NCI-H2196 (cell line): Measurements from ENCODE around the gene CCNG1.
"Not testable (repeated sequence)": the region's sequence is repeated elsewhere in the genome, so short reads cannot be mapped to it uniquely, and the experiment has no call there.

Experiments
- DNase-seq: peaks from one replicate; lab custom pipeline; 2025; ENCODE audit not compliant: unreplicated experiment; lab: John Stamatoyannopoulos, UW

The CCNG1 gene

DNA sequence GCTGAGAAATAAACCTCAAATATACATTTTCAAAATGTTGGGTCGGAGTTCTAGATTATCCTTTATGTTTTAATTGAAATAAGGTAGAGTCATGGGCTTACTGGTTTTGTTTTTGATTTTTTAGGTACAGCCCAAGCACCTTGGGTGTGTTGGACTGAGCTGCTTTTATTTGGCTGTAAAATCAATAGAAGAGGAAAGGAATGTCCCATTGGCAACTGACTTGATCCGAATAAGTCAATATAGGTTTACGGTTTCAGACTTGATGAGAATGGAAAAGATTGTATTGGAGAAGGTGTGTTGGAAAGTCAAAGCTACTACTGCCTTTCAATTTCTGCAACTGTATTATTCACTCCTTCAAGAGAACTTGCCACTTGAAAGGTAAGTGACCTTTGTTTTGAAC lies 3.6 kb downstream of the CCNG1 start:
- no peak for DNase-seq

DNA sequence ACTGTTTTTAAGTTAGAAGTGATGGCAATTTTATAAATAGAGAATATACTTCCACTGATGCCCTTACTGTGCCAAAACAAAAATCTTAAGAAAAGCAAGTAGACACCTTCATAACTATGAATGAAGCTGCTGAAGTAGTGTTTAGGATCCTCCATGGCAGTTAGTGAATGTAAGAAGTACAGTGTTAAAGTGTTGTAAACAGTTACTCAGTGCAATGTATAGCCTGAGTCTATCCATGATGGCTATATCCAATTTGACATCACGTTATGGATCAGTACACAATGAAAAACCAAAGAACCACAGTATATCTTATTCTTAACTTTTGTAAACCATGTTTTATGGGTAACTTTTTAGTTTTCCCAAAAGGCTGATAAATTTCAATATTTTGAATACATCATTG lies 7.1 kb downstream of the CCNG1 start:
- DNase-seq: no peak

DNA sequence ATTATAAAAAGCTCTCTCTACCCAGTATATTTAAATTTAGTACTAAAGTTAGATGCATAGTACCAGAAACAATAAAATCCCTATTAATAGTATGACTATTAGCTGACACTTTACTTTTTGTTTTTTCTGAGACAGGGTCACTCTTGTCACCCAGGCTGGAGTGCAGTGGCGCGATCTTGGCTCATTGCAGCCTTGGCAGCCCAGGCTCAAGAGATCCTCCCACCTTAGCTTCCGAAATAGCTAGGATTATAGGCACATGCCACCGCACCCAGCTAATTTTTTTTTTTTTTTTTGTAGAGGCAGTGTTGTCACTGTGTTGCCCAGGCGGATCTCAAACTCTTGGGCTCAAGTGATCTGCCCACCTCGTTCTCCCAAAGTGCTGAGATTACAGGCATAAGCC lies 8.0 kb downstream of the CCNG1 start:
- DNase-seq: no peak

DNA sequence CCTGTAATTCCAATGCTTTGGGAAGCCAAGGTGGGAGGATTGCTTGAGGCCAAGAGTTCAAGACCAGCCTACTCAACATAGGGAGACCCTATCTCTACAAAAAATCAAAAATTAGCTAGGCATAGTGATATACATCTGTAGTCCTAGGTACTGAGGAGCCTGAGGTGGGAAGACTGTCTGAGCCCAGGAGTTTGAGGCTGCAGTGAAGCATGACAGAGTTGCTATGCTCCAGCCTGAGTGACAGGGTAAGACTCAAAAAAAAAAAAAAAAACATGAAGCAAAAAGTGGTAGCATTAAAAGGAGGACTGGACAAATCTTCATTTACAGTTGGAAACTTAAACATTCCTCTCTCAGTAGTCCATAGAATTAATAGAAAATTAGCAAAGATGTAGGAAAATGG lies 9.8 kb downstream of the CCNG1 start:
- DNase-seq: no peak

DNA sequence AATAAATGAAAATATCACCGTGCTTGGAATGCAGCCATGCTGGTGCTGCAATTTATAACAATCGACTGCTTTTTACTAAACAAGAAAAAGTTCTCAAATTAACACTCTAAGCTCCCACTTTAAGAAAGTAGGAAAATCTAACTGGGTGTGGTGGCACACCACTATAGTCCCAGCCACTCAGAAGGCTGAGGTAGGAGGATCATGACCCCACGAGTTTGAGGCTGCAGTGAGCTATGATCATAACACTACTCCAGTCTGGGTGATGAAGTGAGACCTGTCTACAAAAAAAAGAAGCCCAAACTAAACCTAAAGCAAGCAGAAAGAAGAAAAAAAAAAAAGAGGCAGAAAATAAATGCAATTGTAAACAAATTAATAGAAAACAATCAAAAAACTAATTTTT lies 10.5 kb downstream of the CCNG1 start:
- DNase-seq: no peak

DNA sequence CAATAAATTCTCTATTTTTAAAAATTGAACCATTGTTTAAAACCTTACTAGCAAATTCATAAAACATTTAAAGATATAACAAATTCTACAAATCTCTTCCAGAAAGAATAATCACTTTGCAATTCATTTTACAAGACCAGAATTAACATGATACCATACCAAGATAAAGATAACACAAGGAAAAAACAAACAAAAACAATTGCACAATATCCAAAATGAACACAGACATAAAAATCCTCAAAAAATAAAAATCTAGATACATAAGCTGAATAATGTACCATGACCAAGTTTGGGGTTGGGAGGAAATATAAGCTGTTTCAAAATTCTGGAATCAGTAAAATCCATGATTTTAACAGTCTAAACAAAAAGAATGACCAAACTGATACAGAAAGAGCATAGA lies 11.1 kb downstream of the CCNG1 start:
- DNase-seq: no peak

DNA sequence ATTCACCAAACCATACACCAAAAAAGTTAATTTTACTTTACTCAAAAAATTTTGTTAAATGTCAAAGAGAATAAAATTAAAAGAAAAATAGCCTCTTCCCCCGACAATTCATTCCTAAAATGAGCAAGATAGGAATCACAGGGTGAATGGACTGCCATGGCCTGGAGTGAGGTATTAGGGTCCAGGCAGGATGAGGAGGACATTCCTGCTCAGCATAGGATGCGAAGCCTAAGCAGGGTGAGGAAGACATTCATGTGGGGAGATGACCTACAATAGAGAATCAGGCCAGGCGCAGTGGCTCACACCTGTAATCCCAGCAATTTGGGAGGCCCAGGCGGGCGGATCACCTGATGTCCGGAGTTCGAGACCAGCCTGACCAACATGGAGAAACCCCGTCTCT lies 14.1 kb downstream of the CCNG1 start:
- DNase-seq: no peak

DNA sequence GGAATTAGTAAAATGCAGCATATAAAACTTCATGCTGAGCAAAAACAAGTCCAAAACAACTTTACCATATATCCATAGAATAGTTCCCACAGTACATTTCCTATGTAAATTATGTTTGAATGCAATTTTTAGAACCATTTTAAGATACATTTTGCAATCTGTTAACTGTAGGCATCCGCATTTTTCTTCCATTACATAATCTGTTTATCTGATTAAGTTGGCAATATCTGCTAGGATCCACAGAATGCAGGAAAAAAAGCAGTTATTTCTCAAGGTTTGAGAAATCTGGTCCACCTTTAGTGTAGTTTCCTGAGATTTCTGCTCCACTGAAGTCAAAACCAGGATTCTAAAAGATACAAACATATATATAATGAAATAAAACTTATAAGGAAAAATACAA lies 16.3 kb downstream of the CCNG1 start:
- DNase-seq: no peak

DNA sequence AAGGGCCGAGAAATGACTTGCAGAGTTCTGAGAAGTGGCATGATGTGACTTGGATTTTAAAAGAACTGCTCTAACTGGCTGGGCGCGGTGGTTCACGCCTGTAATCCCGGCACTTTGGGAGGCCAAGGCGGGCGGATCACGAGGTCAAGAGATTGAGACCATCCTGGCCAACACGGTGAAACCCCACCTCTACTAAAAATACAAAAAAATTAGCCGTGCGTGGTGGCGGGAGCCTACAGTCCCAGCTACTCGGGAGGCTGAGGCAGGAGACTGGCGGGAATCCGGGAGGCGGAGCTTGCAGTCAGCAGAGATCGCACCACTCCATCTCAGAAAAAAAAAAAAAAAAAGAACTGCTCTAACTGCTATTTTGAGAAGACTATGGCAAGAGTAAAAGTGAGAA lies 18.0 kb downstream of the CCNG1 start:
- DNase-seq: not testable (repeated sequence)

DNA sequence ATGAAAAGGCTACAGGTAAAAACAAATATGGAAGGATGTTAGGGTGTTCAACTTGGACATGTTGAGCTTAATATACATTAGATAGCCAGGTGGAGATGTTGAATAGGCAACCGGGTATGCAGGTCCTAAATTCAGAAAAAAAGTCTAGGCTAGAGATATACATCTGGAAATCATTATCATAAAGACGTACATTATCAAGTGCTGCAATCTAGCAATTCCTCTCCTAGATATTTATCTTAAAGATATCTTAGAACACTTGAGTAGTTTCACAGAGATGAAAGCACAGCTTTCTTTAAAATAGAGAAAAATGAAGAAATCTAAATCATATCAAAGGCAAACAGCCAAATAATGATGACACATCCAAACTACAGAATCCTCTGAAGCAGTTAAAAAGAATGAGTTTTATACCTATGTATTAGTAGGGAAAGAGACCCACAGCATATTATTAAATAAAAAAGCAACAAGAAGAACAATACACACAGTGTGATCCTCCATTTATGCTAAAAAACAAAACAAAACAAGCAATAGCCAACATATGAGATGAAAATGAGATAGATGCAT lies 18.7 kb downstream of the CCNG1 start:
- DNase-seq: no peak

DNA sequence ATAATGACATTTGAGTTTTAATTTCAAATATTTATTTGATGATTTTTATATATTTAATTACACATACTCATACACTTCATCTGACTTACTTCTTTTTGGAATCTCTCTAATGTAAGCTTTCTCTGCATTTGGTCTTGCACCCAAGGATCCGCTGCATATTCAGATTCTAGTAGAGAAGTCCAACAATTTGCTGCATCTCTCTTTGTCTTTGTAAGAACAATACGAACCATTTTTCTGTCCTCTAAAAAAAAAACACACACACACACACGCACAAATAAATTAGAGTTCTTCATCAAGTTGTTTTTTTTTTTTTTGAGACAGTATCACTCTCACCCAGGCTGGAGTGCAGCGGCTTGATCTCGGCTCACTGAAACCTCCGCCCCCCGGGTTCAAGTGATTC lies 19.4 kb downstream of the CCNG1 start:
- DNase-seq: no peak

DNA sequence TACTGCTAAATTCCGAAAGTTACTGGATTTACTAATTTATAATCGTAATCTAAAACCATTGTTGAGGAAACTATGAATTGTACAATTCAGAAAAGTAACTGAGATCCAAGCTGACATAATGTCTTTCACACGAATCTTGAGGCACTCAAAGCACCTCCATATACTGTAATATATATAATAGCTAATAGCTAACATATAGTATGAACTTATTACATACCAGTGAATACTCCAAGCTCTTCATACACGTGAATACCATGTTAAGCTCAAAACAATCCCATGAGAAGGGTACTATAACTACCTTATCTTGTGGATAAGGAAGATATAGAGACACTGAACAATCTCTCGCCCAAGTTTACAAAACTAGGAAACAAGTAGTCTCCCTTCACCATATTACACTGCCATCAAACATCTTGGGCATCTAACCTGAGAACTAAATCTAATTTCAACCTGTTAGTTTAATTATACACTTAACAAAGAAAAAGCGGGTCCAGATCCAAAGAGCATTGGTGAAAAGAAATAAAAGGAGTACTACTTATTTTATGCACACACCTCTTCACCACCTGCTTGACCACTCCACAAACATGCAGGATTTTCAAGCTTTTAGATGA lies 21.5 kb downstream of the CCNG1 start:
- DNase-seq: no peak

DNA sequence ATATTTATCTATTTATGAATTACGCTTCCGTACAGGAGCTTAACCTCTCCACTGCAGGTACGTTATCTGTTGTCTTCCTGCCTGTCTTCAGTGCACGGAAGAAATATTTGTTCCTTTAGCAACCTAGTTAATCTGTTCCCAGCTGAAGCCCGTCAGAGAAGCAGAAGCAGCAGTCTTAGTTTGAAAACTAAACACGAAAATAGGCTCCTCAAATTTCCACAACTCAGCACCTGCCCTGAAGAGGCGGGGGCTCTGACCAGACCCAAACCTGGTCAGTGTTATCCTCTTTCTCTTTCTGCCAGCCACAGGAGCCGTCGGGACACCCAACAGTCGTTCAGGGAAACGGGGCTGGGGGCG lies 22.0 kb downstream of the CCNG1 start:
- DNase-seq: no peak

DNA sequence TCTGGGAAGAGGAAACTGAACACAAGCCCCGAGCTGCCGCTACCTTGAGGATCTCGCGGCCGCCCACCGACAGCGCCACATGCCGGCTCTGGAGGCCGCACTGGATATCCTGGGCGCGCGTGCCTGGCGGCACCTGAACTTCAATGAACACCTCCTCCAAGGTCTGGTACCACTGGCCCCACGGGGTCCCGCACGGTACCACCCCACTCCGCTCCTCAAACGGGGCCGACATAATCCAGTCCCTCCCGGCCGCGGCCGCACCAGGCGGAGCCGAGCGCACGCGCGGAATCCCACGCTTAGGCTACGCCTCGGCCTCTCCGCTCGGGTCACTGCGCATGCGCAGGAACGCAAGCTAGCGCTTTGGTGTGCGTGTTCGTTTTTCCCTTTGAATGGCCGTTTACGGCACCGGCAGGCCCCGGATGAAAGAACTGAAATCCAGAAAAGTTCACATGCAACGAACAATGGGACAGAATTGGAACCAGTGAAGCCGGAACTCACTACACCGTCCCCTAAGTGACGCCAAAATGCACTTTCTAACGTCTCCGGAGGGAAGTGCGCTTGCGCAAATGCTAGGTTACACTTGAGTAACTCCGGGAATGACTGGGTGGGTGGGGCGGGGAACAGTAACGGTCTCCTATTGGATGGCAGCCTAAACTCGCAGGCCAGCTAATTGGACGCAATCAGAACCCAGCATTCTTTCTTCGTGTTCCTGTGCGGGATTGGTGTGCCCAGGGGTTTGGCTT lies 22.6 kb downstream of the CCNG1 start, which contains the start of gene NUDCD2:
Gene NUDCD2, minus strand, starts transcription at position 284 of the 743 bp plus-strand sequence. Its CDS starts 52 bp downstream, at position 232.
- peak; percentile 99 for DNase-seq

DNA sequence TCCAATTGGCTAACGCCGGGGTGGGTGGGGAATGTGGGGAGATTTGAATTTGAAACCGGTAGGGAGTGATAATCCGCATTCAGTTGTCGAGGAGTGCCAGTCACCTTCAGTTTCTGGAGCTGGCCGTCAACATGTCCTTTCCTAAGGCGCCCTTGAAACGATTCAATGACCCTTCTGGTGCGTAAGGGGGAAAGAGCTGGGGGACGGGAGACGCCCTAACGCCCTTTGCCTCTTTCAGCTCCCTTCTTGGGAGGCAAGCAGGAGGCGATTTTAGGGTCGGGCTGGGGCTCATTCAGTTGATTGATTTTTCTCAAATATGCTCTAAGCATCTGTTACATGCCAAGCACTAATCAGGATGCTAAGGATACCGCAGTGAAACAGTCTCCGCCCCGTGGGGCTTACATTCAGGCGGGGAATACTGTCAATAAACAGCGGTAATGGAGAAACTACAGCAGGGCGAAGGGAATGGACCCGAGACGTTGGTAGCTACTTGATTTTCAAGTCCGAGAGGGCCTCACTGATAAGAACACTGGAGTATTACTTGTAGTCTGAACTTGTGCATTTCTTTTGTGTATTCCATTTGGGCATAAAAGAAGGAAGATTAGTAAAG lies 23.3 kb downstream of the CCNG1 start, which contains the start of gene HMMR:
Gene HMMR, plus strand, starts transcription at position 71 of the 610 bp plus-strand sequence. Its CDS starts 61 bp downstream, at position 132.
- peak; percentile 52 for DNase-seq

DNA sequence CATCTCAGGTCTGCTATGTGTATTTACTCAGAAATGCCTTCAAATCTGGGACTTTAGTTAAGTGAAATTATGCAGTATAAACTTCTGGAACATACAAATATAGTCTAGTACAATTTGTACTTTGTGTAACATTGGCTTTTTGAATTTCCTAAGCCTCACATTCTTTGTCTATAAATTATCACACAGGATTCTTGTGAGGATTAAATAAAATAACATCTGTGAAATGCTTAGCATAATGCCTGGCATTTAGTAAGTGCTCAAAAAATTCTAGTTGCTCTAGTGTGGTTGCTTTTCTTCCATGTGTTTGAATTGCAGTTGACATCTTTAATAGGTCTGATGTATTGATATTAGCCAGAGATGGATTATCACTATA lies 25.7 kb downstream of the CCNG1 start:
- DNase-seq: no peak

DNA sequence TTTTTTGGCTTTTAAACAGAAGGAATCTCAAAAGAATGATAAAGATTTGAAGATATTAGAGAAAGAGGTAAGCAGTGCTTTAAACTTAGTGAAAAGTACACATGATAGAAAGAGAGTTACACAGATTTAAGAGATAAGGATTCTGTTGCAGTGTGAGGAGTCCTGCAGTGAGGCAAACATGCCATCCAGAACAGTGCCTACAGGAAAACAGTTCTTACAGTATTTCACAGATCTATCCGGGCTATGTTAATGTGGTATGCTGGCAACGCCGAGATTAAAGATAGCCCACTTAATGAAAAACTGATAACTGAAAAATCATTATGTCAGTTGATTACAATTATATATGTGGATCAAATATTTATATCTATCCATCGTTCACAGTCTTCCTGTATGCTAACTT lies 30.3 kb downstream of the CCNG1 start:
- DNase-seq: no peak

DNA sequence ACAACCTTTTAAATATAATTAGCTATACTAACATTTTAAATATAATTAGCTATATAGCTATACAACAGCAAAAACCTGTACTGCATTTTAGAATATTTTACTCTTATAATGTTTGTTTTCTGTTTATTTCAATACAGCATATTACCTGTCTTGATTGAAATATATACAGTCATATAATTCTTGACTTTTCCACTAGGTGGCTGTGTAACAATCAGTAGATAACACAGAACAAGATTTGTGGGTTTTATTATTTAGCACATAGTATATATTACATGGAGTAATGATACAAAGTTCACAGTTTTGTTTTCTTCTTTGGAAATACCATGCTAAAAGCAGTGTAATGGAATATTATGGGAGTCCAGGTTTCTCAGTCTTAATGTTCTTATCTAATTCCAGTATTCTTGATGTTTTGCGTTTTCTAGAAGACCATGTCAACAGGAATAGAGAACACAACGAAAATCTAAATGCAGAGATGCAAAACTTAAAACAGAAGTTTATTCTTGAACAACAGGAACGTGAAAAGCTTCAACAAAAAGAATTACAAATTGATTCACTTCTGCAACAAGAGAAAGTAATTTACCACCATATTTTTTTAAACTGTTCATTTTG lies 36.3 kb downstream of the CCNG1 start:
- DNase-seq: no peak

DNA sequence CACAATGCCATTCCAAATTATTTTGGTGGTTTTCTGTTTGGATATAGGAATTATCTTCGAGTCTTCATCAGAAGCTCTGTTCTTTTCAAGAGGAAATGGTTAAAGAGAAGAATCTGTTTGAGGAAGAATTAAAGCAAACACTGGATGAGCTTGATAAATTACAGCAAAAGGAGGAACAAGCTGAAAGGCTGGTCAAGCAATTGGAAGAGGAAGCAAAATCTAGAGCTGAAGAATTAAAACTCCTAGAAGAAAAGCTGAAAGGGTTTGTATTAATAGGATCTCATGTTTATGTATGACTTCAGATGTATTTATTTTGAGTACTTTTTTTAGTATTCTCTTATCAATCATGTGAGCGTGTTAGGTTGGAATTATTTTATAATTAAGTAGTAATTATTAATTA lies 38.0 kb downstream of the CCNG1 start:
- no peak for DNase-seq

DNA sequence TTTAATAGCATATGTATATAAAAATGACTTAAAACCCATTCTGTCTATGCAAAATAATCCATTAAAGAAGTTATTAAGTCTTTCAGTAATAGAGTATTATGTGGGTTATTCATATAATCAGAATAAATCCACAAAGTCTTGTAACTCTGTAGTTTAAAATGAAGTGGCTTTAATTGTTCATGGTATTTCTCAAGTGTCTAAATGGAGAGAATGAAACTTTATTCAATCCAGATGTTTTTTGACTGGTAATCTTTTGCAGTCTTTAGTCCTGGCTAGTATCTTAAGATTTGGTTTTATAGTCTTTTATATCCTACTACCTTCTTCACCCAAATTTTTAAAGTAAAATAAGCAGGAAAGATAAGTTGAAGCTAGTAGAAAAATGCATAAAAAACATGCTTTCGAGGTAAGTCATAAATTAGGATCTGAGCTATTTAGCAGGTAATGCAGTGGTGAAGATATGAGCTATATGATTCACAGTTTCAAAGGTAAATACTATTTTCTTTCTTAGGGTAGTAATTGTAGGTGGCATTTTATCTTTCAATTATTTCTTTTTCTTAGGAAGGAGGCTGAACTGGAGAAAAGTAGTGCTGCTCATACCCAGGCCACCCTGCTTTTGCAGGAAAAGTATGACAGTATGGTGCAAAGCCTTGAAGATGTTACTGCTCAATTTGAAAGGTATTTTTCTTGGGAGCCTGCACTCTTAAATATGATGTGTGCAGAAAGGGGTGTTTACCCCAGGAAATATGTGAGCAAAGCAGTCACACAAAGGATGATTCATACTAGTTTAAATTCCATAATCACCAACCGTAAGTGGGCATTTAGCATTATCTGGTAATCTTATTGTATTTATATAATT lies 41.0 kb downstream of the CCNG1 start:
- DNase-seq: no peak

DNA sequence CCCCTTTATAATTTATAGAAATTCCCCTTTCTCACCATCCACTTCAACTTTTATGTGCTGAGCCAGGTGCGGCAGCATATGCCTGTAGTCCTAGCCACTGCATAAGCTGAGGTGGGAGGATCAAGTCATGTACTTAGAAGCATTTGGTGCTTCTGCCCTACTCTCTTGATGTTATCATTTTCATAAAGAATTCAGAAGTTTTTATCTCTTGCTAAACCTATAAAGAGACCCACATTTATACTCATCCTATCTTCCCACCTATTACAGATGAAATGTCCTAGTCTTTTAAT lies 41.5 kb downstream of the CCNG1 start:
- no peak for DNase-seq
